SU-DHL-6 (cell line): ENCODE results near the gene VSTM2B.
"Not testable (repeated sequence)": the region's sequence is repeated elsewhere in the genome, so short reads cannot be mapped to it uniquely, and the experiment has no call there.

Source experiments
- H2AFZ ChIP-seq: fragments of 200-600 bp; sonication (generic); 2 replicates; pipeline ENCODE4 v1.6.1; 2014; ENCODE audit warnings: low read depth, mild to moderate bottlenecking, moderate library complexity, mixed read lengths, antibody characterized with exemption, low read length; ENCODE audit not compliant: severe bottlenecking
- H3F3A ChIP-seq: fragments of 200-600 bp; shearing (Covaris generic); 2 replicates; pipeline ENCODE4 v1.6.0; 2016; ENCODE audit warnings: antibody characterized with exemption, mild to moderate bottlenecking; ENCODE audit not compliant: insufficient read depth
- H3K27ac ChIP-seq: fragments of 200-600 bp; sonication (generic); 2 replicates; pipeline ENCODE4 v1.5.1; 2016; ENCODE audit warnings: low read depth, mild to moderate bottlenecking, low read length, moderate library complexity, mixed read lengths
- H3K27me3 ChIP-seq: fragments of 200-600 bp; sonication (generic), shearing (Covaris generic); 2 replicates; pipeline ENCODE4 v1.6.0; 2014; ENCODE audit warnings: mild to moderate bottlenecking, low read length
- H3K36me3 ChIP-seq: fragments of 200-600 bp; sonication (generic); 2 replicates; pipeline ENCODE4 v1.6.1; 2014; ENCODE audit warnings: mild to moderate bottlenecking, low read length, mixed read lengths
- H3K4me2 ChIP-seq: fragments of 300-600, 200-600 bp; shearing (Covaris generic), sonication (generic); 2 replicates; pipeline ENCODE4 v1.6.0; 2014; ENCODE audit warnings: low read length, low read depth, mild to moderate bottlenecking; ENCODE audit not compliant: poor library complexity, severe bottlenecking
- H3K4me3 ChIP-seq: fragments of 200-600 bp; sonication (generic); 2 replicates; pipeline ENCODE4 v1.5.1; 2014; ENCODE audit warnings: antibody characterized with exemption, low read length, mild to moderate bottlenecking, mixed read lengths; ENCODE audit not compliant: insufficient read depth, poor library complexity, severe bottlenecking
- H3K79me2 ChIP-seq: fragments of 200-600 bp; sonication (generic); 2 replicates; pipeline ENCODE4 v1.6.1; 2014; ENCODE audit warnings: mild to moderate bottlenecking, low read length, moderate library complexity; ENCODE audit not compliant: insufficient read depth
- H3K9ac ChIP-seq: fragments of 200-600 bp; sonication (generic); 2 replicates; pipeline ENCODE4 v1.7.0; 2014; ENCODE audit warnings: mild to moderate bottlenecking, low read length
- H3K9me2 ChIP-seq: fragments of 200-600 bp; sonication (generic); replicated peaks from 2 replicates; pipeline ENCODE4 v1.6.1; 2014; ENCODE audit warnings: low read length; ENCODE audit not compliant: insufficient read depth
- H3K9me3 ChIP-seq: fragments of 200-600 bp; sonication (generic); 2 replicates; pipeline ENCODE4 v1.6.1; 2014; ENCODE audit warnings: low read length, mixed read lengths; ENCODE audit not compliant: insufficient read depth
- H4K20me1 ChIP-seq: fragments of 200-600 bp; sonication (generic); 2 replicates; pipeline ENCODE4 v1.6.1; 2014; ENCODE audit warnings: low read depth, mild to moderate bottlenecking, antibody characterized with exemption, low read length, moderate library complexity, mixed read lengths
- EZH2phosphoT487 ChIP-seq: fragments of 200-600 bp; sonication (generic), shearing (Covaris generic); conservative IDR thresholded peaks from 2 replicates; pipeline ENCODE4 v1.6.1; 2018; ENCODE audit warnings: mild to moderate bottlenecking, antibody characterized with exemption, low read length, moderate library complexity, mixed read lengths
- TF ChIP-seq, protein P1 (sequence below): fragments of 200-600 bp; sonication (generic); IDR thresholded peaks from one replicate; pipeline ENCODE4 v1.5.1; 2017; ENCODE audit warnings: antibody characterized with exemption, mild to moderate bottlenecking, low read length, moderate library complexity; ENCODE audit not compliant: insufficient read depth, poor library complexity, severe bottlenecking

VSTM2B gene

DNA sequence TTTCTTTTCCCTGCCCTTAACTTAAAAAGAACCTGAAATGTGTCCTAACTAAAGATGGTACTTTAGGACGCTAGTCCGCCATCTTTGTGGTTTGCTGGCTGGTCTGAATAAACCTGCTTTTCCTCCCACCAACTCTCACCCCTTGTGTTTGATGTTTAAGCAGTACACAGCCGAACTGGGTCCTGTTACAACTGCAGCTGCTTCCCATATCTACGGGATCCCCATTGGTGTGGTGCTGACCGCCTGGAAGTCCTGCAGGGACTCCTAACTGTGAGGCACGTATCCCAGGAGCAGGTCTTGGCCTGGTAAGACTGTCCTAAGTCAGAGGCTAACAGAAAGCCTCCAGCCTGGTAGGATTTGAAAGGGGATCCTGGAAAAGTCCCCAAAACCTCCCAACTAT, 40.9 kb upstream of the VSTM2B start:
- Histone ChIP-seq H3K4me2 (no peak overlapping the region), H3K36me3 (no peaks in the 10 kb centered on the region), H3K4me3 (no peak overlapping the region), H3K9me2 (no peaks in the 10 kb centered on the region), H4K20me1 (no peaks in the 10 kb centered on the region), H3K27ac (no peak overlapping the region), H3F3A (no peaks in the 10 kb centered on the region), H3K9me3 (peaks cover 8% of the 10 kb centered on the region; the same call in 1 of the 2 replicates), H3K27me3 (no peaks in the 10 kb centered on the region), H3K79me2 (no peaks in the 10 kb centered on the region), H3K9ac (no peak overlapping the region), H2AFZ (no peak overlapping the region)
- no peak for TF ChIP-seq EZH2phosphoT487
- TF ChIP-seq, protein P1, sequence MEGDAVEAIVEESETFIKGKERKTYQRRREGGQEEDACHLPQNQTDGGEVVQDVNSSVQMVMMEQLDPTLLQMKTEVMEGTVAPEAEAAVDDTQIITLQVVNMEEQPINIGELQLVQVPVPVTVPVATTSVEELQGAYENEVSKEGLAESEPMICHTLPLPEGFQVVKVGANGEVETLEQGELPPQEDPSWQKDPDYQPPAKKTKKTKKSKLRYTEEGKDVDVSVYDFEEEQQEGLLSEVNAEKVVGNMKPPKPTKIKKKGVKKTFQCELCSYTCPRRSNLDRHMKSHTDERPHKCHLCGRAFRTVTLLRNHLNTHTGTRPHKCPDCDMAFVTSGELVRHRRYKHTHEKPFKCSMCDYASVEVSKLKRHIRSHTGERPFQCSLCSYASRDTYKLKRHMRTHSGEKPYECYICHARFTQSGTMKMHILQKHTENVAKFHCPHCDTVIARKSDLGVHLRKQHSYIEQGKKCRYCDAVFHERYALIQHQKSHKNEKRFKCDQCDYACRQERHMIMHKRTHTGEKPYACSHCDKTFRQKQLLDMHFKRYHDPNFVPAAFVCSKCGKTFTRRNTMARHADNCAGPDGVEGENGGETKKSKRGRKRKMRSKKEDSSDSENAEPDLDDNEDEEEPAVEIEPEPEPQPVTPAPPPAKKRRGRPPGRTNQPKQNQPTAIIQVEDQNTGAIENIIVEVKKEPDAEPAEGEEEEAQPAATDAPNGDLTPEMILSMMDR = no peak

DNA sequence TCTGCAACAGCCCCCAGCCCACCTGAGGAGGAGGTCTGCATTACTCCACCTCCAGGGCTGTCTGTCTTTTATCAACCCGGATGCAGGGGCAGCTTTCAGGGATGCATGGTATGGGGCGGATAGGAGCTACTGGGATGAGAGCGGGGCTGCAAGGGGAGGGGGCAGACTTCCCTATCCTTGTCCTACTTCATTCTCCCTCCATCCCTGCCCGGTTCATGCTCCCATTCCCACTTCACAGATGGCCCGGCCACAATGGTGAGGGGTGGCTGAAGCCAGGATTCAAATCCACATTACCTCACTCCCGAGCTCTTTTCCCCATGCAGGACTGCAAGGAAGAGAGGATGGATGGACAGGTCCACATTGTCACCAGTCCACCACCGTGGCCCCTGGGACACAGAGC, 40.5 kb upstream of the VSTM2B start:
- H3K9me2 ChIP-seq = no peaks in the 10 kb centered on the region
- H3F3A ChIP-seq = no peaks in the 10 kb centered on the region
- H2AFZ ChIP-seq = no peak overlapping the region

DNA sequence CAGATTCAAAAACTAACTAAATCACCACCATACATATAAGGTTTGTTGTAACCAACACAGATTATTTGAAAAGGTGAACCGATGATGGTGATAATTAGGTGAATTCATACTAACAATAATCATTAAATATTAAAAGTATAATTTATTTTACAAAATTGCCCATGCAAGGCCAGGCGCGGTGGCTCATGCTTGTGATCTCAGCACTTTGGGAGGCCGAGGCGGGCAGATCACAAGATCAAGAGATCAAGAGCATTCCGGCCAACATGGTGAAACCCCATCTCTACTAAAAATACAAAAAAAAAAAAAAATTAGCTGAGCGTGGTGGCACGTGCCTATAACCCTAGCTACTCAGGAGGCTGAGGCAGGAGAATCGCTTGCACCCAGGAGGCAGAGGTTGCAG, 38.8 kb upstream of the VSTM2B start:
- not testable (repeated sequence) for H3K79me2 ChIP-seq, H3K4me3 ChIP-seq, H3K27me3 ChIP-seq, H3K9ac ChIP-seq, H3K9me3 ChIP-seq, H4K20me1 ChIP-seq, H3K27ac ChIP-seq, H3K36me3 ChIP-seq, H3K4me2 ChIP-seq, H3K9me2 ChIP-seq, H3F3A ChIP-seq, H2AFZ ChIP-seq

More for the DNA sequence above, 40.5 kb upstream of the VSTM2B start:
- H3K4me3 ChIP-seq = no peak overlapping the region
- H3K27ac ChIP-seq = no peak overlapping the region
- H3K9me3 ChIP-seq = peaks cover 8% of the 10 kb centered on the region; the same call in 1 of the 2 replicates
- no peaks in the 10 kb centered on the region for H4K20me1 ChIP-seq
- H3K27me3 ChIP-seq = no peaks in the 10 kb centered on the region
- TF ChIP-seq EZH2phosphoT487 = no peak
- TF ChIP-seq, protein P1 = no peak
- H3K79me2 ChIP-seq = no peaks in the 10 kb centered on the region
- H3K4me2 ChIP-seq = no peak overlapping the region
- H3K36me3 ChIP-seq = no peaks in the 10 kb centered on the region
- H3K9ac ChIP-seq = no peak overlapping the region

DNA sequence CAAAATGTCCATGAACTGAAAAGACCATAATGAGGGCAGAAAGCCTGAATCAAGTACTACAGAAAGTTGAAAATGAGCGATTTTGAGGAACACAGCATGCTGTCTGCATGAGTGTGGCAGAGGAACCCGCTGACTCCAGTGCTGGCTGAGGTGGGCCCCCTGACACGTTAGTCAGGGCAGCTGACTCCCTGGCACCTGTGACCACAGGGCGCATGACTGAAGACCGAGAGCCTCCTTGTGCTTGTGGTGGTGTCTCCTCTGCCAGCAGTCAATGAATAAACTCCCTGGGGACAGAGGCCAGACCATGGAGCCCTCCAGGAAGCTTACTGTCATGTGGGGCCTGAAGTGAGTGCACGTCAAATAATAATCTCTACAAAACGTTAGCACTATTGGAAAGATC, 38.4 kb upstream of the VSTM2B start:
- no peaks in the 10 kb centered on the region for H3K9me2 ChIP-seq
- no peak overlapping the region for H2AFZ ChIP-seq
- no peaks in the 10 kb centered on the region for H3K9me3 ChIP-seq
- no peak overlapping the region for H3K4me2 ChIP-seq
- H3K79me2 ChIP-seq = no peaks in the 10 kb centered on the region
- no peaks in the 10 kb centered on the region for H4K20me1 ChIP-seq
- H3F3A ChIP-seq = no peaks in the 10 kb centered on the region
- H3K36me3 ChIP-seq = no peaks in the 10 kb centered on the region
- TF ChIP-seq EZH2phosphoT487 = no peak
- TF ChIP-seq, protein P1 = no peak
- H3K9ac ChIP-seq = no peak overlapping the region
- H3K27ac ChIP-seq = no peak overlapping the region
- H3K27me3 ChIP-seq = no peaks in the 10 kb centered on the region
- H3K4me3 ChIP-seq = no peak overlapping the region
